LNCaP clone FGC (cell line): ENCODE measurements around the gene SRRM2.

Experiments used
- DNase-seq: peaks from one replicate; pipeline ENCODE4 v3.0.0-alpha.2; 2011; ENCODE audit warnings: low read depth
- H3K4me3 ChIP-seq: 2 replicates; pipeline ENCODE4 v1.5.1; 2011; ENCODE audit warnings: mild to moderate bottlenecking, low read depth, low read length, control low read depth
- TF ChIP-seq, protein P1 (sequence below): IDR thresholded peaks from 2 replicates; pipeline ENCODE4 v1.5.1; 2012; ENCODE audit warnings: mild to moderate bottlenecking; ENCODE audit not compliant: control insufficient read depth, insufficient read depth; ENCODE audit errors: extremely low read depth

SRRM2 gene

DNA sequence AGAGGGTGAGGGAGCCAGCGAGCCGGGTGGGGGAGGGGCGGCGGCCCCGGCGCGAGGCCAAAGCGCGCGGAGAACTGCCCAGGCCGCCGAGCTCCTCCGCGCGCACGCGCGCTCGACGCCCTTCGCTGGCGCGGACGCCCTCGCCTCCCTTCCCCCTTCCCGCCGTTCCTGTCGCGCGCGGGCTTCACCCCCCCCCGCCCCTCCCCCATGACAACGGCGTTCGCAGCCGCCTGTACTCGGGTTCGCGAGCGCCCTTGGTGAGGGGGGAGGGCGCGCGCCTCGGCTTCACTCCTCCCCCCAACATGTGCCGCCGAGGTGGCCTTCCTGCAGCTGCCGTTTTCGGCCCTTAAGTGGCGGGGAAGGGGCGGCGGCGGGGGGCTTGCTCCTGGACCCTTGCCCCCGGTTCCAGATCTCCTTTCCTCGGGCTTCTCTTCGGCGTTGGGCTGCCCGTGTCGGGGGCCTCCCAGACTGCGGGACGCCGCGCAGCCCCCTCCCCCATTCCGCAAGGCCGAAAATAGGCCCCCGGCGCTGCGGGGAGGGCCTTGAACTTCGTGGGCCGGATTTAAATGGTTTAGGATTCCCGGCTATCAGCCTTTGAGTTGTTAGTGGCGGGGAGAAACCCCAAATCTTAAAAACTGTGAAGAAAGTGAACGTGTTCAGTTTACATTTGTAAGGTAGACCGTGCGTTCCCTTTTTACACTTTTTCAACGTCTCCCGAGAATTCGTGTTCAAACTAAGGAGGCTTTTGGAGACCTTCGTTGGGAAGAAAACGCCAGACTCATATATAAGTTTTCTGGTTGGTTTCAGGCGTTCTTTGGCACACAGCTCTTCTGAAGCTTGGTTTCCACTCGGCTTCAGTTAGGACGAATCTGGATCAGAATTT is 653 bp downstream of the SRRM2 start:
- DNase-seq: peak; percentile 19
- TF ChIP-seq, protein P1, sequence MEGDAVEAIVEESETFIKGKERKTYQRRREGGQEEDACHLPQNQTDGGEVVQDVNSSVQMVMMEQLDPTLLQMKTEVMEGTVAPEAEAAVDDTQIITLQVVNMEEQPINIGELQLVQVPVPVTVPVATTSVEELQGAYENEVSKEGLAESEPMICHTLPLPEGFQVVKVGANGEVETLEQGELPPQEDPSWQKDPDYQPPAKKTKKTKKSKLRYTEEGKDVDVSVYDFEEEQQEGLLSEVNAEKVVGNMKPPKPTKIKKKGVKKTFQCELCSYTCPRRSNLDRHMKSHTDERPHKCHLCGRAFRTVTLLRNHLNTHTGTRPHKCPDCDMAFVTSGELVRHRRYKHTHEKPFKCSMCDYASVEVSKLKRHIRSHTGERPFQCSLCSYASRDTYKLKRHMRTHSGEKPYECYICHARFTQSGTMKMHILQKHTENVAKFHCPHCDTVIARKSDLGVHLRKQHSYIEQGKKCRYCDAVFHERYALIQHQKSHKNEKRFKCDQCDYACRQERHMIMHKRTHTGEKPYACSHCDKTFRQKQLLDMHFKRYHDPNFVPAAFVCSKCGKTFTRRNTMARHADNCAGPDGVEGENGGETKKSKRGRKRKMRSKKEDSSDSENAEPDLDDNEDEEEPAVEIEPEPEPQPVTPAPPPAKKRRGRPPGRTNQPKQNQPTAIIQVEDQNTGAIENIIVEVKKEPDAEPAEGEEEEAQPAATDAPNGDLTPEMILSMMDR: no peak

DNA sequence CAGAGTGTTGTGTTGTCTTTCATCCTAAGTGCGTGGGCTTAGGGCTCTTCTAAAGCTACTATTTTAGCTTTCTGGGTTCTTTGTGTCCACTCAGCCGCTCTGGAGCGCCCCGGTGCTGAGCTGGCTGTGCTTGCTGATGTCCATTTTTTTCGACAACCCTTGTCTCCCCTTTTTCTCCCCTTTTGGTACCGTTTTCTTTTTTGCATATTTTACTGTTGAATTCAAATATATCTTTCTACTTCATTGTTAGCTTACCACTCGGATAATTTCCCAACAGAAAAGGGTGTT is 1.2 kb downstream of the SRRM2 start:
- peak overlapping the region; percentile 60 for H3K4me3 ChIP-seq
- TF ChIP-seq, protein P1: no peak
- DNase-seq: no peak

More for the DNA sequence above, 653 bp downstream of the SRRM2 start:
- peak overlapping the region; percentile 60 for H3K4me3 ChIP-seq

DNA sequence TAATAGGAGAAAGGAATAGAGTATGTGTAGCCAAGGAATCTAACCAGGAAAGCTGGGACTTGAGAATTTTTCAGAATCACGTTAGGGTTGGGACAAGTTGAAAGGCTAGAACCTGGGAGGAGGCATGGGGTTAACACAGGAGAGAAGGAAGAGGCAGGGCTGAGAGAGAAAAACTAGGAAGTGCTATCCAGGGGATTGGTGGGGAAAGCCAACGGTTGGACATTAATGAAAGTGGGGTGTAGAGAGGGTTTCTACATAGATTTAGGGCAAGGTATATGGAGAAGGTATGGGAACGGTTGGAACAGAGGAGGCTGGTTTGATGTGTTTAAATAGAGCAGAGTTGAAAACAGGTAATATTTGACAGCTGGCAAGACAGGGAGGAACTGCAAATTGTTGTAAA is 2.7 kb downstream of the SRRM2 start:
- TF ChIP-seq, protein P1: no peak
- peak overlapping the region; percentile 60 for H3K4me3 ChIP-seq
- DNase-seq: peak; percentile 40

DNA sequence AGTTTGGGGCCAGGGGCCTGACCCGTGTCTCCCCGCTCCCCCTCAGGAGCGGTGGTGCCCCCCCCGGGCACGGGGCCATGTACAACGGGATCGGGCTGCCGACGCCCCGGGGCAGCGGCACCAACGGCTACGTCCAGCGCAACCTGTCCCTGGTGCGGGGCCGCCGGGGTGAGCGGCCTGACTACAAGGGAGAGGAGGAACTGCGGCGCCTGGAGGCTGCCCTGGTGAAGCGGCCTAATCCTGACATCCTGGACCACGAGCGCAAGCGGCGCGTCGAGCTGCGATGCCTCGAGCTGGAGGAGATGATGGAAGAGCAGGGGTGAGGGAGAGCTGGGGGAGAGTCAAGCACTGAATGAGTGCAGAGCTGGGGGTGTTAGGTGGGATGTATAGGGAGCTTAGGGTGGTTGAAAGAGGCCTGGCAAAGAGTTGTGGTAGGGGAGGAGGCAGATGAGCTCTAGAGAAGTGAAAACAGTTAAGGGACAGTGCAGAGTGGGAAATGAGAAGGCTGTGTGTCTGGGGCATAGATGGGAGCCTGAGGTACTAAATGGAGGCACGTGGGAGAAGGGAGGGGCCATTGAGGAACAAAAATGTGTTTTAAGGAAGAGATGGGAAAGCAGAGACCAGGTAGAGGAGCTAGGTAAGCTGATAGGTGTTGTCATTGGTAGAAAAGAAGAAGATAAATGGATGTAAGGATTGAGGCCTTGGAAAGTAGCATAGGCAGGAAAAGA is 4.0 kb downstream of the SRRM2 start:
- no peak for DNase-seq
- TF ChIP-seq, protein P1: no peak
- H3K4me3 ChIP-seq: no peak overlapping the region

DNA sequence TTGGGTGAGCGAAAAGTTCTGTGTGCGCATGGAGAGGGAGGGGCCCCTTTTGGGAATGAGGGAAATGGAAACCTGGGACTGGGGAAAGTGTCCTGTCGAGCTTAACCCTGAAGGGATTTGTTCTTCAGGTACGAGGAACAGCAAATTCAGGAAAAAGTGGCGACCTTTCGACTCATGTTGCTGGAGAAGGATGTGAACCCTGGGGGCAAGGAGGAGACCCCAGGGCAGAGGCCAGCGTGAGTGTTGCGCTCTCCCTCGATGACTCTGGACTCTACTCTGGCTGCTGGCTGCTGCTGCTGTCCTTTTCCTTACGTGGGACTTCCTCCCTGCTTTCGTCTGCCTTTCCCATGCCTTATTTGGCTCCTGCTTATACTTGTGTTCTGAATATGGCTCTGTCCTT is 4.9 kb downstream of the SRRM2 start:
- no peak for DNase-seq
- H3K4me3 ChIP-seq: no peak overlapping the region
- TF ChIP-seq, protein P1: no peak

DNA sequence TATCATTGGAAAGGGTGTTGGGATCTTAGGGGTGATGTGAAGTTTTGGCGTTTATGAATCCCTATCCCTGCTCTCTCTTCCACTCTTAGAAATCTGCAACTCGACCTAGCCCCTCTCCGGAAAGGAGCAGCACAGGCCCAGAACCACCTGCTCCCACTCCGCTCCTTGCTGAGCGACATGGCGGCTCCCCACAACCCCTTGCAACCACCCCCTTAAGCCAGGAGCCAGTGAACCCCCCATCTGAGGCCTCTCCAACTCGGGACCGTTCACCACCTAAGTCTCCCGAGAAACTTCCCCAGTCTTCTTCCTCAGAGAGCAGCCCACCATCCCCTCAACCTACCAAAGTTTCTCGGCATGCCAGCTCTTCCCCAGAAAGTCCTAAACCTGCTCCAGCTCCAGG is 9.0 kb downstream of the SRRM2 start:
- H3K4me3 ChIP-seq: no peak overlapping the region
- TF ChIP-seq, protein P1: no peak
- DNase-seq: no peak
